ENCODE data around the gene EPGN. TPM values are rescaled to one million over a fixed set of nuclear protein-coding genes. Genes with fewer than 3 reads are reported as not detected.
A peak's percentile ranks its signal among the peaks of the same experiment; 100 is the strongest.

The EPGN gene
- total RNA-seq, 1 donor from 2014 or later = 1.9 TPM

DNA sequence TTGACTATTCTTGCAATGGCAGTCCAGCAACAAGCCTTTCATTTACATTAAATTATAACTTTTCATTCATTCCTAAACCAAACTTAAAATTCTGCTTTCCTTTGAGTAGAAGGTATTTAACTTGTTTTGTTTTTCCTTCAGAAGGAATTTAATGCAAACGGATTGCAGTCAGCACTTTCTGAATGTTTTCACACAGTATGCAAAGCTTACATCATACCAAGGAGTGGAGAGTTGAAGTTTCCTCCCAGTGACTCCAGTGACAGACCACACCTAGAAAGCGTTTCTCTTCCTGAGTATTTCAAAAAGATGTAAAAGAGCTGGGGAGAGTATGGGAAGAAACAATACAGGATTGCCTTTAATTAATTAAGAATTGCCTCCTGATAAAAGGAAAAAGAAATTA, 8.1 kb downstream of the EPGN start:
- DNase-seq (ENCODE audit: low read depth) = no peak
- no peak for TF ChIP-seq CTCF (conservative IDR thresholded peaks at IDR 0.05; ENCODE audit: low read depth, low read length)

DNA sequence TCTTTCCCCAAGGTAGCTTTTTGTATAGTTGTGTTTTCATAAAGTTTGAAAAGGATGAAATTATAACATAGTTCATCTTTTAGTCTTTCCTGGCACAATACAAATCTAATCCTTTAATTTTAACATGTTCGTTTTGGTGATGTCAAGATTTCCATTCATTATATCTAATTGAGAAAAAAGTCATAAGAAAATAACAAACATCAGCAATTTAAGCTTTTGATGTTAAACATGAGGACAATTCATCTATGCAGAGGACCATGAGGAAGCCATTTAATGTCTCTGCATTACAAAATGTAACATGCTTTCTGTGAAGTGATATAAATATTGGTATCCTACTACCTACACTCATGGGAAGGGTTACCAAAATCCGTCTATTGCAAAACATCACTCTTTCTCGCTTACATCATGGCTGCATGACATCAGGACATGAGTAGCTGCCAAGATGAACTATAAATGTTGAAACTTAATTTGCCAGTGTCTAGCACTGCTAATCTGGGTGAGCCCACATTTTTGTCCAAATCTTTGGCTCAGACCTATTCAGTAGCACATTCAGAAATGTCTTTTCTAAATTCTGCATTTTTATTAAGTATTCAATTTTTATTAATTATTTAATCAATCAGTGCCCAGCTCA, 9.5 kb downstream of the EPGN start:
- DNase-seq (ENCODE audit: low read depth) = no peak
- H3K4me3 ChIP-seq (ENCODE audit: low read depth, low read length) = no peak overlapping the region
- no peak for TF ChIP-seq CTCF (conservative IDR thresholded peaks at IDR 0.05; ENCODE audit: low read depth, low read length)

More for the DNA sequence above, 8.1 kb downstream of the EPGN start:
- no peak overlapping the region for H3K4me3 ChIP-seq (ENCODE audit: low read depth, low read length)

DNA sequence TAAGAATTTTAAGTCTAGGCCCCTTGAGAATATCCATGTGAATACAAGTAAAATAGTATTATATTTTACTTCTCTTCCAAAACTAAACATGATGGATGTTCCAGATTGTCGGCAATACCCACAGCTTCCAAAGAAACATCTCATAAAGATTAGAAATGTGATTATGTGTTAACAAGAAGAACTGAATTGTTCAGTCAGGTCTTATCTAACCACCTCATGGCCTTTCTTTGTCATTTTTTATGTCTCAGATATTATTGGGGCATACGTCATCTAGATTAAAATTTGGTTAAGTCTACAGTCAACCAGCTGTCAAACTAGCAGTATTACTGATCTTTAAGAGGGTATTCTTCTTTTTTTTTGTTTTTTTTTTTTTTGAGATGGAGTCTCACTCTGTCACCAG, 10.0 kb downstream of the EPGN start:
- no peak for TF ChIP-seq CTCF (conservative IDR thresholded peaks at IDR 0.05; ENCODE audit: low read depth, low read length)
- H3K4me3 ChIP-seq (ENCODE audit: low read depth, low read length) = no peak overlapping the region
- no peak for DNase-seq (ENCODE audit: low read depth)

GRCh38 chr4:74319470-74319869, 11.2 kb downstream of the EPGN start:
- TF ChIP-seq CTCF (conservative IDR thresholded peaks at IDR 0.05; ENCODE audit: low read depth, low read length) = no peak
- H3K4me3 ChIP-seq (ENCODE audit: low read depth, low read length) = no peak overlapping the region
- no peak for DNase-seq (ENCODE audit: low read depth)

DNA sequence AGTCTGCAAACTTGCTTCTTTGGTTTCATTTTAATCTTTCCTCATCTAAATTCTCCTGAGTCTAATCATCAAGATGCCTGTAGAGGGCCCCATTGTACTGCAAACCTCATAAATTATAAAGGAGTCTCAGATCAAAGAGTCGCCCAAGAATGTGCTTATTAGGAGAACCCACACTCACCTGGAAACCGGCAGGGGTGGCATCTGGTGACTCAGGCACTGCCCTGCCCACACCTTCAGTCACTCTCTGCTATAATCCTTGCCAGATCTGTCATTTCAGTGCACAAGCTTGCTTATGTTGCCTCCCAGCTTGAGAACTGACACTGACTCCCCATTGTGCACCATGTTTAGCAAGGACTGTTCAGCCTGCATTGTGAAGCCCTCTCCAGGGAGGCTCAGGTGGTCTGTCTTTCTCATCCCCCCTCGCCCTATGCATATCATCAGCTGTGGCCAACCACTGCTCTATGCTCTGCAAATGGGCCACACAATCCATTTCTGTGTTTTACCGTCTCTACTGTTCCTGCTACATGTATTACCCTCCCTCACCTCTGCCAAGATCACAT, 12.4 kb downstream of the EPGN start:
- no peak overlapping the region for H3K4me3 ChIP-seq (ENCODE audit: low read depth, low read length)
- TF ChIP-seq CTCF (conservative IDR thresholded peaks at IDR 0.05; ENCODE audit: low read depth, low read length) = peak; percentile 79
- DNase-seq (ENCODE audit: low read depth) = peak; percentile 43

DNA sequence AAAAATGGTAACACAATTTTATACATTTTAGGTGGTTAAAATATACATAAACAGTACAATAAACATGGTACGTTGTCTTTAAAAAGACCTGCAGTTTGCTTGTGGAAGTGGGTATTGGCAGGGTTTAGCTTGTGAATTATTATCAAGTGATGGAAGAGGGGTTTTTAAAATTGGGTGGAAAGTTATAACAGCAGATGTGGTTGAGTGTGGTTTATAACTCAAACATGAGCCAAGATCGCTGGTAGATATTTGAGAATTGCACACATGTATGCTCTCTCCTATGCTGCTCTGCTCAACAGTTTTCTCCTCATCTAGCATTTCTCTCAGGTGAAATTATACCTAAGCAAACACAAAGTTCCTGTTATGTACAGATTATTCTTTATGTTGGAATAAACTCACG, 14.0 kb downstream of the EPGN start:
- no peak overlapping the region for H3K4me3 ChIP-seq (ENCODE audit: low read depth, low read length)
- DNase-seq (ENCODE audit: low read depth) = no peak
- no peak for TF ChIP-seq CTCF (conservative IDR thresholded peaks at IDR 0.05; ENCODE audit: low read depth, low read length)

- TF ChIP-seq CTCF (conservative IDR thresholded peaks at IDR 0.05; ENCODE audit: low read depth, low read length) = no peak
- no peak for DNase-seq (ENCODE audit: low read depth)
These were observed 15.4 kb downstream of the EPGN start for GRCh38 chr4:74323663-74324062.

More at GRCh38 chr4:74323663-74324062, 15.4 kb downstream of the EPGN start:
- H3K4me3 ChIP-seq (ENCODE audit: low read depth, low read length) = no peak overlapping the region

All from epithelial cell of proximal tubule (primary cell).